DND-41 (cell line): Measurements from ENCODE around the gene TFB1M.

Source experiments
- EZH2 ChIP-seq: IDR thresholded peaks from 3 replicates; pipeline ENCODE4 v1.6.1; 2012; ENCODE audit warnings: borderline replicate concordance, low read depth, mild to moderate bottlenecking, moderate library complexity, low read length, inconsistent platforms; ENCODE audit not compliant: severe bottlenecking
- TF ChIP-seq, protein P1 (sequence below): IDR thresholded peaks from 2 replicates; pipeline ENCODE4 v1.5.1; 2012; ENCODE audit warnings: borderline replicate concordance, low read length, moderate library complexity, mild to moderate bottlenecking; ENCODE audit not compliant: poor library complexity, severe bottlenecking; ENCODE audit errors: extremely low read depth

DNA sequence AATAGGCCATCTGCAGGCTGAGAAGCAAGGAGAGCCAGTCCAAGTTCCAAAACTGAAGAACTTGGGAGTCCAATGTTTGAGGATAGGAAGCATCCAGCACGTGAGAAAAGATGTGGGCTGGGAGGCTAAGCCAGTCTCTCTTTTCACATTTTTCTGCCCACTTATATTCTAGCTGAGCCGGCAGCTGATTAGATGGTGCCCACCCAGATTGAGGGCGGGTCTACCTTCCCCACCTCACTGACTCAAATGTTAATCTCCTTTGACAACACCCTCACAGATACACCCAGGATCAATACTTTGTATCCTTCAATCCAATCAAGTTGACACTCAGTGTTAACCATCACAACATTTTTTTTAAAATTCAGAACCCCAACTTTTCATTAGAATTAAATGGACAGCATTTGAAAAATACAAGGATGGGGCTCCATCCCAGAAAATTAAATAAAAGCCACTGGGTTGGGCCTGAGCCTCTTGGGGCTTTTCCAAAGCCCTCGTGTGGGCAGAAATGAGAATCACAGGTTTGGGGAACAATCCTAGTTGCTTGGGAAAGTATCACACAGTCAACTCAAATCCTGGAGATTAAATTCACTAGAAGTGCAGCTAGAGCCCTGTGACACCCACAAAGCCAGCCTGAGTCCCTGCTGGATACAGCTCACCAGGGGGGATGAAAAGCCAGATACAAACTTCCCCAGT, 48.3 kb downstream of the TFB1M start:
- TF ChIP-seq, protein P1, sequence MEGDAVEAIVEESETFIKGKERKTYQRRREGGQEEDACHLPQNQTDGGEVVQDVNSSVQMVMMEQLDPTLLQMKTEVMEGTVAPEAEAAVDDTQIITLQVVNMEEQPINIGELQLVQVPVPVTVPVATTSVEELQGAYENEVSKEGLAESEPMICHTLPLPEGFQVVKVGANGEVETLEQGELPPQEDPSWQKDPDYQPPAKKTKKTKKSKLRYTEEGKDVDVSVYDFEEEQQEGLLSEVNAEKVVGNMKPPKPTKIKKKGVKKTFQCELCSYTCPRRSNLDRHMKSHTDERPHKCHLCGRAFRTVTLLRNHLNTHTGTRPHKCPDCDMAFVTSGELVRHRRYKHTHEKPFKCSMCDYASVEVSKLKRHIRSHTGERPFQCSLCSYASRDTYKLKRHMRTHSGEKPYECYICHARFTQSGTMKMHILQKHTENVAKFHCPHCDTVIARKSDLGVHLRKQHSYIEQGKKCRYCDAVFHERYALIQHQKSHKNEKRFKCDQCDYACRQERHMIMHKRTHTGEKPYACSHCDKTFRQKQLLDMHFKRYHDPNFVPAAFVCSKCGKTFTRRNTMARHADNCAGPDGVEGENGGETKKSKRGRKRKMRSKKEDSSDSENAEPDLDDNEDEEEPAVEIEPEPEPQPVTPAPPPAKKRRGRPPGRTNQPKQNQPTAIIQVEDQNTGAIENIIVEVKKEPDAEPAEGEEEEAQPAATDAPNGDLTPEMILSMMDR: no peak
- no peak for TF ChIP-seq EZH2
